ENCODE measurements around the gene CNP.

The CNP gene

DNA sequence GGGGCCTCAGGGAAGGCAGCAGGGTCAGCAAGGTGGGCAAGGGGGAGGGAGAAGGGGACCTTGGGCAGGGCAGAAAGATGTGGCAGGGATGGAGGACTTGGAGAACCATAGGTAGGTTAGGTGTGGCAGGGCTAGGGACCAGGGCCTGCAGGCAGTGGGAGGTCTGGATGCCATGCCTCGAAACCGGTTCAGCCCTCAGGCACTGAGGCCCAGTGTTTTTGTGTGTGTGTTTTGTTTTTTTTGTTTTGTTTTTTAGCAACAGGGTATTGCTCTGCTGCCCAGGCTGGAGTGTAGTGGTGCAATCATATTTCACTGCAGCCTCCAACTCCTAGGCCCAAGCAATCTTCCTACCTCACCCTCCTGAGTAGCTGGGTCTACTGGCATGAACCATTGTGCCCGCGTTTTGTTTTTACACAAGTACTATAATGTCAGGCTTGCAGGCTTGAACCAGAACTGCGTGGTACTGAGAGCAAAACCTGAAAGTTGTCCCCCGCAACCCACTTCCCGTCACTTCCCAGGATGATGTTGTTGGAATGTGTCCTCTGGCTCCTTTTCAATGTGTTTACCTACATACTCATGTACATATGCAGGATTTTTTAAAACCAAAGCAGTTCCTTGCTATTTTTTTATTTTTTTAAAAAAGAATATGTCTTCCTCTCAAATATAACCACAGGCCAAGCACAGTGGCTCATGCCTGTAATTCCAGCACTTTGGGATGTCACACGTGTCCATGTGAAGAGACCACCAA lies 23.8 kb upstream of the CNP start:
- DNase-seq = no peak

GRCh38 chr17:41943492-41943891 lies 23.1 kb upstream of the CNP start:
- no peak for DNase-seq

DNA sequence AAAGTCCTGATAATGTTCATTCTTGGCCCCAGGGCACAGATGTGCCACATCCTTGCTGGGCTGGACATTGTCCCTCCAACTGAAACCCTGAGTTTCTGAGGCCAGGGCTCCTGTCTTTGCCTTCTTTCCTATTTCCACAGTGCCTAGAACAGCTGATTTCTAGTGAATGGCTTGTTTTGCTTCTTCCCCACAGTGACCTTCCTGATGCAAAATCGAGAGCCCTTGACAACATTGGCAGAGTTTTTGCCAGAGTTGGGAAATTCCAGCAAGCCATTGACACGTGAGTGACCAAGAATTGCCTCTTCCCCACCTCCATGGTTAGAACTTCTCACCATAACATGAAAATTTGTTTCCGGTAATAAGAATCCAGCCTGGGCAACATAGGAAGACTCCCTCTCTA lies 21.7 kb upstream of the CNP start:
- DNase-seq = no peak

- DNase-seq = no peak
Measured at GRCh38 chr17:41948762-41949460, 17.7 kb upstream of the CNP start.

DNA sequence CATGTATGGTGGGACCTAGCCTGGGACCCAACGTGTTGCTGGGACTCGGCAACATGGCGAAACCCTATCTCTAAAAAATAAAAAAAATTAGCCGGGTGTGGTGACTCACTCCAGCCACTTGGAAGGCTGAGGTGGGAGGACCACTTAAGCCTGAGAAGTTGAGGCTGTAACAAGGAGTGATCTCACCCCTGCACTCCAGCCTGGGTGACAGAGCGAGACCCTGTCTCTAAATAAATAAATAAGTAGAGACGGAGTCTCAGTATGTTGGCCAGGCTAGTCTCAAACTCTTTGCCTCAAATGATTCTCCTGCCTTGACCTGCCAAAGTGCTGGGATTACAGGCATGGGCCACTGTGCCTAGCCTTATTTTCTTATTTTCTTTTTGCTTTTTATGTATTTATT lies 10.1 kb upstream of the CNP start:
- no peak for DNase-seq

- DNase-seq = no peak
Measured at GRCh38 chr17:41957031-41957868, 9.3 kb upstream of the CNP start.

DNA sequence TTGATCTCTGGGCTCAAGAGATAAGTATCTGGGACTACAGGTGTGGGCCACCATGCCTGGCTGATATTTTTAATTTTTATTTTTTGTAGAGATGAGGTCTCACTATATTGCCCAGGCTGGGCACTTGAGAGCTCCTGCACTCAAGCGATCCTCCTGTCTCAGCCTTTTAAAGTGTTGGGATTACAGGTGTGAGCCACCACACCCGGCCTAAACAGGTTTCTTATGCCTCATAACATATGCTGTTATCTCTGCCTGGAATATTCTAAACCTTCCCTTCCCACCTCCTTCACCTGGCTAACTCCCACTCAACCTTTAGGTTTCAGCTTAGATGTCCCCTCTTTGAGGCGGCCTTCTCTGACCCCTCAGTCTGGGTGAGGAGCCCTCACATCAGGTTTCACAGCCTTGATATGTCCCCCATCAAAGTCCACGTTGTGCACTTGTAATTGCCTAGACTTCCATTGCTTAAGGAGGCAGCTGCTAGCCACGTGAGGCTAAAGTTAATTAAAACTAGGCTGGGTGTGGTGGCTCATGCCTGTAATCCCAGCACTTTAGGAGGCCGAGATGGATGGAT lies 8.6 kb upstream of the CNP start:
- no peak for DNase-seq

DNA sequence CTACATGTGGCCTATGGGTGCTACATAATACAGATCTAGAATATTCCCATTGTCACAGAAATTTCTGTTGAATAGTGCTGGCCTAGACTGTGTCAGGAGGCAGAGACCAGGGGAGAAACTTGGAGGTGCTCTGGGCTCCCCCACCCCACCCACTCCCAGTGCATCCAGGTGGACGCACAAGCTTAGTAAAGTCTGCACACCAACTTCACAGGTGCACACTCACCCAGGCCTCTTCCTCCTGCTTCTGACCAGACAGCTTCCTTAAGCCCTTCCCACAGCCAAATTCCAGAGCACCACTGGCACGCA lies 7.6 kb upstream of the CNP start:
- no peak for DNase-seq

- DNase-seq = no peak
Measured at GRCh38 chr17:41959336-41960095, 7.1 kb upstream of the CNP start.

- DNase-seq = no peak
Measured at GRCh38 chr17:41962111-41962510, 4.5 kb upstream of the CNP start.

- DNase-seq = peak; percentile 73
Measured at GRCh38 chr17:41962768-41963434, 3.7 kb upstream of the CNP start.

GRCh38 chr17:41965694-41966462 lies 717 bp upstream of the CNP start:
- DNase-seq = peak; percentile 67 to 77

GRCh38 chr17:41967141-41967920 lies 736 bp downstream of the CNP start:
- peak in 1 of 2 donors; percentile 30 for DNase-seq

DNA sequence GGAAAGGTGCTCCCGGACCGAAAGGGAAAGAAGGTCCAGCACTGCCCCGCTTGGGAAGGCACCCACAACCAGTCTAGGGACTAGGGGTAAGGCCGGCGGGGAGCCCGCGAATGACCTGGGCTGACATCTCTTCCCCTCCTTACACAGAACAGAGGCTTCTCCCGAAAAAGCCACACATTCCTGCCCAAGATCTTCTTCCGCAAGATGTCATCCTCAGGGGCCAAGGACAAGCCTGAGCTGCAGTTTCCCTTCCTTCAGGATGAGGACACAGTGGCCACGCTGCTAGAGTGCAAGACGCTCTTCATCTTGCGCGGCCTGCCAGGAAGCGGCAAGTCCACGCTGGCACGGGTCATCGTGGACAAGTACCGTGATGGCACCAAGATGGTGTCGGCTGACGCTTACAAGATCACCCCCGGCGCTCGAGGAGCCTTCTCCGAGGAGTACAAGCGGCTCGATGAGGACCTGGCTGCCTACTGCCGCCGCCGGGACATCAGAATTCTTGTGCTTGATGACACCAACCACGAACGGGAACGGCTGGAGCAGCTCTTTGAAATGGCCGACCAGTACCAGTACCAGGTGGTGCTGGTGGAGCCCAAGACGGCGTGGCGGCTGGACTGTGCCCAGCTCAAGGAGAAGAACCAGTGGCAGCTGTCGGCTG lies 1.5 kb downstream of the CNP start:
- no peak for DNase-seq

DNA sequence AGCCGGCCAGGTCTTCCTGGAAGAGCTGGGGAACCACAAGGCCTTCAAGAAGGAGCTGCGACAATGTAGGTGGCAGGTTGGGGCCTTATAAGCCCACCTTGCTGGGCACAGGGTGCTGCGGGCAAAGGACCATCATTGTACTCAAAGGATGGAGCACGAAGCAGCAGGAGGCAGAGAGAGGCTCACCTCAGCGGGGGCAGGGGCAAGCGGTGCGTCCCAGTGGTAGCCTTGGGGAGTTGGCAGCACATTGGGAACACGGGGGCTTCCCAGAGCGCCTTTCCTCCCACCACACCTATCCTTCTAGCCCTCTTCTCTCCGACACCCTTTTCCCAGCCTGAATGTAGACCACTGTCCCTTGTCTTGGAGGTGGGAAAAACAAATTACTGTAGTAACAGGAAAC lies 2.1 kb downstream of the CNP start:
- no peak for DNase-seq

DNA sequence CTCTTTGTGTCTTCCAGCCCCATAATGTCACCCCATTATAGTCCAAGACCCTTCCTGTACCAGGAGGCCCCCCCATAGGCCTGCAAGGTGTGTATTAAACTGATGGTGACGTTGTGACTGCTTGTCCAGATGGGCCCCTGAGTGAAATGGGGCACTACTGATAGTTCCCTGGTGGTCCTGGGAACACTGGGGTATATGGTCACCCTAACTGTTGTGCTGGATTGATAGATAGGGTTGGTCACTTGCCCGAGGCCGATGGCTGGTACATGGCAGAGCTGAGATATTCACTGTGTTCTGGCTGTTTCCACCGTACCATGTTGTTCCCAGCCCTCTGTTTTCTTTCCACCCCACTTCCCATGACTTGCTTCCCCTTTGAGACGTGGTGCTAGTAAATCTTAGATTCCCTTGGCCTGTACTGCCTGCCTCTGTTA lies 4.3 kb downstream of the CNP start:
- no peak for DNase-seq

DNA sequence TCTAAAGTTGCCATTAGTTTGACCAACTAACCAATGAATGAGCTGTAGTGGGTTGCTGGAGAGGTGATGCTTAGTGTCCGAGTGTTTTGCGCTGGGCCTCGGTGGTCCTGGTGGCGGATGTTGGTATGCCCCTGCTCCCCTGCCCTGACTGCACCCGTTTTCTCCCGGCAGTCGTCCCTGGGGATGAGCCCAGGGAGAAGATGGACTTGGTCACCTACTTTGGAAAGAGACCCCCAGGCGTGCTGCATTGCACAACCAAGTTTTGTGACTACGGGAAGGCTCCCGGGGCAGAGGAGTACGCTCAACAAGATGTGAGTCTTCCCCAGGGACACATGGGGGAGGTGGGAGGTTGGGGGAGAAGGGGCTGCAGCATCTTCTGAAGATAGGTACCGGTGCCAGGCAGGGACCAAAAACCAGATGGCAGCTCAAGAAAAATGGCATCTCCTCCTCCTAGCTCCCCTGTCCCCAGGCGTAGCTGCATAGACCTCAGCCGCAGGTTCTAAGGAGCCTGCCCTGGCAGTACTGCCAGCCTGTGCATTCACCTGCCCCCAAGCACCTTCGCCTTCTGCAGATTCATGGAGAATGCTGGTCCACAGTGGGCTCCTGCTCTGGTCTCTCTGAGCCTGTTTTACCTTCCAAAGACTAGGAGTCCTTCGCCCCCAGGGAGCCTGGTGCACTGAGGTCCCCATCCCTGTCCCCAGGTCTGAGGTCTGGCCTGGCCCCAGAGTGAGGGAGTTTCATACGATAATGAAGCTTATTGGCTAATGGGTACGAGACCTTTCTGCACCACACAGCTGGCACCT lies 5.3 kb downstream of the CNP start:
- no peak for DNase-seq

DNA sequence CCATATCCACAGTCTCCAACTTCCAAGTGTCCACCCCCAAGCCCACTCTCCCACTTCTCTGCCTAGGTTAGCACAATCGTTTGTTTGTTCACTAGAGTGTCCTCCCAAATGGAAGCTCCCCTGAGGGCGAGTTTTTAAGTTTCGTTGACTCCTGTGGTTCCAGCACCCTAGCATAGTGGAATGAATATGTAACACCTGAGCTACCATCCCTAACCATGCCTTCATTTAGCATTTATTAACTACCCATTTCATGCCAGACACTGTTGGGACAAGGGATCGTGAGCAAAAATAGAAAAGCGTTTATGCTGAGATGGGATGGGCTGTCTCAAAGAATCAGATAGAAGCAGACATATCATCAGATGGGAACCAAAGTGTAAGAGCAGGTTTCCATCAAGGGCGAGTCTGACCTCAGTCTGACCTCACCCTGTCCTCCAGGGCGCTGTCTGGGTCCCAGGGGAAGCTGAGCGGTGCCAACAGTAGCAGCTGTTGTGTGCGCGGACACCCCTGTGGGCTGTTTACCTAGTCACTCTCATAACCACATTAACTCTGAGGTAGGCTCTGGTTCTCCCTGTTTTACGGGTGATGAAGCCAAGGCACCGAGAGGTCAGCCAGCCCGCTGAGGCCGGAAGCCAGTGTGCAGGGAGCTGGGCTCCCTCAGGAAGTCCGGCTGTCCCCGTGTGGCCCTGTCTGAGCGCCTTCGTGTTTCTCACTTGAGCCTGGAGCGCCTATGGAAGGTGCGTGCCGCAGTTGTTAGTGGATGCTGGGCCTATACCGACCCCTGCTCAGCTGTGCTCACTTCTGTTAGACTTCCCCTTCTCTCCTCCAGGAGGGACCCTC lies 6.2 kb downstream of the CNP start:
- peak in 1 of 2 donors; percentile 32 for DNase-seq

Data from CD4-positive, alpha-beta T cell treated with Interleukin-1 beta for 1 hour (primary cell).